Transverse colon (tissue), 4 donors: ENCODE data around the gene COQ2.

Source experiments
- EP300 ChIP-seq: sonication (generic); formaldehyde crosslinking; IDR thresholded peaks from one replicate; pipeline ENCODE4 v1.6.1; 2017; ENCODE audit warnings: antibody characterized with exemption, low read depth
- POLR2A ChIP-seq: fragments of 450-650 bp; IDR thresholded peaks from one replicate; pipeline ENCODE4 v1.6.1; 2016; ENCODE audit warnings: antibody characterized with exemption, mild to moderate bottlenecking, moderate library complexity
- POLR2AphosphoS5 ChIP-seq, 3 donors: sonication (generic); formaldehyde crosslinking; IDR thresholded peaks; one replicate each; pipeline ENCODE4 v1.6.1; 2016; ENCODE audit warnings: antibody characterized with exemption in 3 of 3
- TF ChIP-seq, protein P1 (sequence below), 5 experiments: fragments of 200-600 bp in 3 of 5; fragments of 450-650 bp in 2 of 5; sonication (generic) in 3 of 5; IDR thresholded peaks; 1 replicate in 2 of 5; 2 replicates in 3 of 5; pipeline ENCODE4 v1.5.1; 2016 to 2017; ENCODE audit warnings: antibody characterized with exemption in 5 of 5, inconsistent platforms in 3 of 5, mild to moderate bottlenecking in 2 of 5, moderate library complexity in 1 of 5

DNA sequence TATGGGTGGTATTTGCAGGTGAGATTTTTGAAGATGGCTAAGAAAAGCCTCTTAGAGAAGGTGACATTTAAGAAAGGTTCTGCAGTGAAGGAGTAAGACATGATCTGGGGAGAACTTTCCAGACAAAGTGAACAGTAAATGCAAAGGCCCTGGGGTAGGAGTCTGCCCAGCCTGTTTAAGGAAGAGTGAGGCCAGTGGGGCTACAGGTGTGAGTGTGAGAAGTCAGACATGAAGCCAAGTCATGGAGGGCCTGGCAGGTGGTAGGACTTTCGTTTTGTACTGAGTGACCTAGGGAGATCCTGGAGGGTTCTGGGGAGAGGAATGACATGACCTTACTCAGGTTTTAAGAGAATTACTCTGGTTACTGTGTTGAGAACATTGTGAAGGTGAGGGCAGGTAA lies 21.5 kb downstream of the COQ2 start:
- TF ChIP-seq POLR2A, result no peak
- TF ChIP-seq, protein P1, sequence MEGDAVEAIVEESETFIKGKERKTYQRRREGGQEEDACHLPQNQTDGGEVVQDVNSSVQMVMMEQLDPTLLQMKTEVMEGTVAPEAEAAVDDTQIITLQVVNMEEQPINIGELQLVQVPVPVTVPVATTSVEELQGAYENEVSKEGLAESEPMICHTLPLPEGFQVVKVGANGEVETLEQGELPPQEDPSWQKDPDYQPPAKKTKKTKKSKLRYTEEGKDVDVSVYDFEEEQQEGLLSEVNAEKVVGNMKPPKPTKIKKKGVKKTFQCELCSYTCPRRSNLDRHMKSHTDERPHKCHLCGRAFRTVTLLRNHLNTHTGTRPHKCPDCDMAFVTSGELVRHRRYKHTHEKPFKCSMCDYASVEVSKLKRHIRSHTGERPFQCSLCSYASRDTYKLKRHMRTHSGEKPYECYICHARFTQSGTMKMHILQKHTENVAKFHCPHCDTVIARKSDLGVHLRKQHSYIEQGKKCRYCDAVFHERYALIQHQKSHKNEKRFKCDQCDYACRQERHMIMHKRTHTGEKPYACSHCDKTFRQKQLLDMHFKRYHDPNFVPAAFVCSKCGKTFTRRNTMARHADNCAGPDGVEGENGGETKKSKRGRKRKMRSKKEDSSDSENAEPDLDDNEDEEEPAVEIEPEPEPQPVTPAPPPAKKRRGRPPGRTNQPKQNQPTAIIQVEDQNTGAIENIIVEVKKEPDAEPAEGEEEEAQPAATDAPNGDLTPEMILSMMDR (IDR thresholded peaks at IDR 0.05), result no peak
- TF ChIP-seq EP300, result no peak
- TF ChIP-seq POLR2AphosphoS5 (IDR thresholded peaks at IDR 0.05), result no peak
